HG03196 (cell line): ENCODE results near the gene CDC26.
"Not testable (repeated sequence)": the region's sequence is repeated elsewhere in the genome, so short reads cannot be mapped to it uniquely, and the experiment has no call there.

ENCODE experiments used
- ATAC-seq: cut with Tn5 transposase; IDR thresholded peaks from one replicate; pipeline ENCODE4 v1.9.1; 2021; ENCODE audit not compliant: unreplicated experiment

CDC26 gene

GRCh38 chr9:113241161-113241560, 34.2 kb downstream of the CDC26 start:
- no peak for ATAC-seq

DNA sequence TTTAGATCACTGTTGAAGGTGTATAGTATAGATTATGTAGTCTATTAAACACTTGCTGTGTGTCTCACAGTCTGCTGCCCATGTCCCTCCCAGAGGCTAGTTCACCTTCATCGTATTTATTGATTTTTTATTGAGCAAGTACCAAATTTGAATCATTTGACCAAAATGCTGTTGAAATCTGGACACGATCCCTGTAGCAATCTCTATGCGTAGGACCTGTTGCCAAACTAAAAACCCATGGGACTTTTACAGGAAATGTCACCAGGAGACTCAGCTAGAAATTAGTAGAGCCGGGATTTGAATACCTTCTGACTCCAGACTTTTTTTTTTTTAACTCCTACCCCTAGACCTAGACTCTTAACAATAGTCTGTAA, 36.5 kb downstream of the CDC26 start:
- no peak for ATAC-seq

GRCh38 chr9:113238202-113238858, 37.0 kb downstream of the CDC26 start:
- no peak for ATAC-seq

DNA sequence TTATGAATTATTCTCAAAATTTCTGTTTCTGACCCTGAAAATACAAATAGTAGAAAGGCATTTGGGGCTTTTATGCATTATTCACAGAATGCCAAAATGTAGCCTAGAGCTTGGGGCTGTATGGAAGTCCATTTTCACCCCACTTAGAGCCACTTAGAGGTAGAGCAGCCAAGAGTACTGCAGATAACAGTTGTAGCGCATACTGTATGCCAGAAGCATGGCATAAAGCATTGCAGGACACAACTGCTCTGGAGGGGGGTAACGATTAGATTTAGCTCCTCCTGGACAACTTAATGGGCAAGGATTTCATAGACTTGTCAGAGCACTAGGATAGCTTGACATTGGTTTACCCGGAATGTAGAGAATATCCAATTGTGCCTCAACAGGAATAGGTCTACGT, 38.3 kb downstream of the CDC26 start:
- no peak for ATAC-seq

GRCh38 chr9:113235701-113236255, 39.6 kb downstream of the CDC26 start:
- ATAC-seq = not testable (repeated sequence)

DNA sequence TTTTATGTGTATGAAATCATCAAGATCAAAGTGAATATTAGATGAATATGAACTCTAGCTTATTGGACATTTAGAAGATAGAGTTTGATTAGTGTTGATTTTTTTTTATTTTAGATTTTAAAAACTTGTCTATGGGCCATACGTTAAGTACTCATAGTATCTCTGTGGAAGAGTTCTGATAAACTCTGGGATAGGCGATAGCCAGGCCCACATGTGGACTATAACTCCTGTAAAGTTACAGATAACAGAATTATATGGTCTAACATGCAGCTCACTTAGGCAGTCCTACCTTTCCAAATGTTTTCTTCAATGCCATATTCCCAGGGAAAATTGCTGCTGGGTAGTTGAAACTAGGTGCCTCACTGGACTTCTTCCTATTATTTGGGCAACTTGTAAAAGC, 43.7 kb downstream of the CDC26 start:
- ATAC-seq = no peak

- ATAC-seq = no peak
Observed at GRCh38 chr9:113228130-113228665, 47.2 kb downstream of the CDC26 start.

GRCh38 chr9:113227436-113227835, 47.9 kb downstream of the CDC26 start:
- no peak for ATAC-seq

- ATAC-seq = no peak
Observed at GRCh38 chr9:113223963-113224362, 51.4 kb downstream of the CDC26 start.

DNA sequence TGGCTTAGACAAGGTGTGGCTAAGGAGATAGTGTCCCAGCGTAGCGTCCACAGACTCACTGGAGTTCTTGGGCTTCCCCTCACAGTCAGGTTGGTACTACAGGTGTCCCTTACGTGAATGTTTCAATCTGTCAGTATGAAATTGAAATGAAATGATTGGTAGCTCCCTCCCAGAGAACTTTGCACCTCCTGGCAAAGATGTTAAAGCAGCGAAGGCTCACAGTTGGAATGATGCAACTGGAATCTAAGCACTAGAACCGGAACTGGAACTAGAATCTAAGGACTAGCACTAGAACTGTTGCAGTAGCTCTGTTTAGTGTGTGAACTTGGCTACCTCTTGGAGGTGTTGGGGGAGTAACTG, 52.9 kb downstream of the CDC26 start:
- ATAC-seq = no peak

DNA sequence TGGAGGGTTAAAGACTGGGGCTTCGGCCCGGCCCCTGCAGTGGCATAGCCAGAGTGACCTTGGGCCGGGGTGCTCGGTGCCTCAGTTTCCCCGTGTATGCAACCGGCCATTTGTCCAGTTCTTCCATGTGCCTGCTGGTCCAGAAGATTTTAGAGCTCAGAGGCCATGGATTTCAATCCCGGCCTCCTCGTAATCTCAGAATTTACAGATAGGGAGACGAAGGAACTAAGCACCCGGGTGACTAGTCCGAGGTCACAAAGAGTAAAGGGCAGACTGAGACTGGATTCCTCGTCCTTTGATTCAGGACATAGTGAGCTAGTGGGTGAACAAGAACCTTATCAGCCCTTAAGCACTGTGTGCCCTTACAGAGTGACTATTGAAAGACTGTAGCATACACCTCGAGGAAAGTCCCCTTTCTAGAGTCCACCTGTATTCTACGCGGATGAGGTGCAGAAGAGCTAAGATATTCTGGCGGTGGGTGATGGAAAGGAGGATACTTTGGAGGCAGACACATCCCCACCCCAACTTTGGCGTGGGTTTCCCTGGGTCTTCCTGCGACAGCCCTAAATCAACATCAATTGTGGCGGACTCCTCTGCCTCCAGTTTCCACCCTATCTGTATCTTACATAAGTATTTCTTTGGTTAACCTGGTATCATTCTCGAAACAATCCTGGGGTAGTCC, 53.4 kb downstream of the CDC26 start:
- no peak for ATAC-seq

DNA sequence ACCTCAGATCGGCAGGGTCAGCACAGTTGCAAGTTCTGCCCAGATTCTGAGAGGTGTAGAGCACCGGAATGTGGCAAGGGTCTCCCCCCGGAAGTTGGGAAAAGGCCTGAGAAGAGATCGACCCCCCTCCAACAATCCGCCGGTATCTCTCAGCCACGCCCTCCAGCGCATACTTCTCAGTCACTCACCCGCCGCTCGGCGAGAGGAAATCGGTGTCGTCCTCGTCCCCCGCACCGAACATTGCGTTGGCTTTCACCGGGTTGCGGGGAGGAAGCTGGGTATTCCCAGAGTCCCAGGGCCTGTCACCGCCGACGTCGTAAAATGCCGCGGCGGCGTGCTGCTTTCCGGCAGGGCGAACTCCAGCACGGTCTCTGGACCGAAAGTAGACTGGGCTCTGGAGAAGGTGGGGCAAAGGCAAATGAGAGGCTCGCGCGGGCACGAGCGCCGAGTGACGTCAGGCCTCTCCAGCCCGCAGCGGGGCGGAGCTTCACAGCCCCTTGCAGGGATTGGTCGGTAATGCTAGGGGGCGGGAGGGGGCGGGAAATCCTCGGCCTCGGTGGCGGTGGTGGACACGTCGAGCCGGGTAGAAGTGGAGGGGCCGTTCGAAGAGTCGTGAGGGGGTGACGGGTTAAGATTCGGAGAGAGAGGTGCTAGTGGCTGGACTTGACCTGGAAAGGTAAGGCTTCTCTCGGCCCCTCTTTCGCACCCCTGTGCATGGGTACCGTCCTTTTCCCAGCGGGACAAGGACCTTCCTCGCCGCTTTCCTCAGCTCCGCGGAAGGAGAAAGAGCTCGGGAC, 54.2 kb downstream of the CDC26 start, which contains the start of the genes FKBP15 and SLC31A1:
Gene FKBP15 (minus strand): TSS at position 275 of the 797 bp plus-strand sequence. CDS start 34 bp downstream, at position 241.
Gene SLC31A1 (plus strand): TSS at position 542 of the 797 bp plus-strand sequence. CDS start 34,605 bp downstream, outside the sequence.
- ATAC-seq = peak; percentile 87

GRCh38 chr9:113220467-113221002, 54.8 kb downstream of the CDC26 start:
- ATAC-seq = no peak

GRCh38 chr9:113219969-113220368, 55.4 kb downstream of the CDC26 start:
- peak; percentile 63 for ATAC-seq

- peak; percentile 32 for ATAC-seq
Observed at GRCh38 chr9:113219186-113219936, 56.0 kb downstream of the CDC26 start.
